ENCODE data around the gene RERE. TPM values are rescaled to one million over a fixed set of nuclear protein-coding genes. Genes with fewer than 3 reads are reported as not detected.
A peak's percentile ranks its signal among the peaks of the same experiment; 100 is the strongest.
"Not testable (repeated sequence)": the region's sequence is repeated elsewhere in the genome, so short reads cannot be mapped to it uniquely, and the experiment has no call there.

Gene RERE
- total RNA-seq, 1 donor from 2014 or later: 252 TPM

DNA sequence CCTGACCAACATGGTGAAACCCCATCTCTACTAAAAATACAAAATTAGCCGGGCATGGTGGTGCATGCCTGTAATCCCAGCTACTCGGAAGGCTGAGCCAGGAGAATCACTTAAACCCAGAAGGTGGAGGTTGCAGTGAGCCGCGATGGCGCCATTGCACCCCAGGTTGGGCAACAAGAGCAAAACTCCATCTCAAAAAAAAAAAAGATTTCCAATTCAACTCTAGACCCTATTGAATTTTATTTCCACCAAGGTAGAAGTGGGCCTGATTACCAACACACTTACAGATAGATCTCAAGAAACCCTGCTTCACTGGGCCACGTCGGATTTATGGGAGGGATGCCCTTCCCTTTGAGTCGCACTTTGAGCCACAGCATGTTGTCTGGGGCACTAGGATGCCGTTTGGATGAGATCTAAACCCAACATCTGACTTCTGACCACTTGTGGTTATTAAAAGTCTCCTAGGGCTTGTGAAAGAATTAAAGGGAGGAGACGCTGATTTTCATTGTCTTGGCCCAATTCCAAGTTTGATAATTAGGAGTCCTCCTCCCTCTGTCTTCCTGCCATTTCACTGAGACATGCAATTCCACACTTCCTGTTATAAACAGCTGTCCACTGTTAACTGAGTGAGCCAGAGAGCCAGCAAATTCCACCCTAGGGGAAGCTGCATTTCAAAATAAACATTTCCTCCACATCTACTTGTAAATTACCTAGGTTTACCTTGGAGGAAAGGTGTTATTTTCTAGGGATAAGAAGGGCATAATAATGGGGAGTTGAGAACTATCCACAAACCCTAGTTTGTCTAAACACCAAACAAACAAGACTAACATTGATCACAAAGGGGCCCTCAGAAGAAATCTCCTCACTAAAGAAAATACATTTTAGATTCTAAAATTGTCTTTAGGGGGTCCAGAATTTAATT lies 5.2 kb upstream of the RERE start:
- peaks cover 5% of the 10 kb centered on the region for H3K9me3 Mint-ChIP-seq (ENCODE audit: unreplicated experiment)
- no peaks in the 10 kb centered on the region for H3K36me3 Mint-ChIP-seq (ENCODE audit: unreplicated experiment)
- no peak for DNase-seq
- H3K27me3 Mint-ChIP-seq (ENCODE audit: unreplicated experiment): peaks cover 3% of the 10 kb centered on the region
- TF ChIP-seq, protein P1, sequence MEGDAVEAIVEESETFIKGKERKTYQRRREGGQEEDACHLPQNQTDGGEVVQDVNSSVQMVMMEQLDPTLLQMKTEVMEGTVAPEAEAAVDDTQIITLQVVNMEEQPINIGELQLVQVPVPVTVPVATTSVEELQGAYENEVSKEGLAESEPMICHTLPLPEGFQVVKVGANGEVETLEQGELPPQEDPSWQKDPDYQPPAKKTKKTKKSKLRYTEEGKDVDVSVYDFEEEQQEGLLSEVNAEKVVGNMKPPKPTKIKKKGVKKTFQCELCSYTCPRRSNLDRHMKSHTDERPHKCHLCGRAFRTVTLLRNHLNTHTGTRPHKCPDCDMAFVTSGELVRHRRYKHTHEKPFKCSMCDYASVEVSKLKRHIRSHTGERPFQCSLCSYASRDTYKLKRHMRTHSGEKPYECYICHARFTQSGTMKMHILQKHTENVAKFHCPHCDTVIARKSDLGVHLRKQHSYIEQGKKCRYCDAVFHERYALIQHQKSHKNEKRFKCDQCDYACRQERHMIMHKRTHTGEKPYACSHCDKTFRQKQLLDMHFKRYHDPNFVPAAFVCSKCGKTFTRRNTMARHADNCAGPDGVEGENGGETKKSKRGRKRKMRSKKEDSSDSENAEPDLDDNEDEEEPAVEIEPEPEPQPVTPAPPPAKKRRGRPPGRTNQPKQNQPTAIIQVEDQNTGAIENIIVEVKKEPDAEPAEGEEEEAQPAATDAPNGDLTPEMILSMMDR (IDR thresholded peaks at IDR 0.05; ENCODE audit: partially characterized antibody, unreplicated experiment): no peak
- H3K4me1 Mint-ChIP-seq (ENCODE audit: low read depth, unreplicated experiment): peaks cover 11% of the 10 kb centered on the region
- H3K27ac Mint-ChIP-seq (ENCODE audit: unreplicated experiment): peak overlapping the region; percentile 38
- H3K4me3 Mint-ChIP-seq (ENCODE audit: unreplicated experiment): no peak overlapping the region

DNA sequence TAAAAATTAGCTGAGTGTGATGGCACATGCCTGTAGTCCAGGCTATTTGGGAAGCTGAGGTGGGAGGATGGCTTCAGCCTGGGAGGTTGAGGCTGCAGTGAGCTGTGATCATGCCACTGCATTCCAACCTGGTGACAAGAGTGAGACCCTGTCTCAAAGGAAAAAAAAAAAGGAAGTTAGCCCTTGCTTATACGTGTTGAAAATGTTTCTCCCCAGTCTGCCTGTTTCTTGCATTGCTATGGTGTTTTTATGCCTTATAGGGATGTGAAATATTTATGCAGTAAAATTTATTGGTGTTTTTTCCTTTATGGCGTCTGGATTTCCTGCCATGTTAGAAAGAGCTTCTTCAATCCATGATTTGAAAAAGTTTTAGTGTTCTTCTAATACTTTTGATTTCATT lies 3.6 kb upstream of the RERE start:
- DNase-seq: no peak
- TF ChIP-seq, protein P1 (IDR thresholded peaks at IDR 0.05; ENCODE audit: partially characterized antibody, unreplicated experiment): no peak
- H3K27me3 Mint-ChIP-seq (ENCODE audit: unreplicated experiment): peaks cover 9% of the 10 kb centered on the region
- peaks cover 11% of the 10 kb centered on the region for H3K4me1 Mint-ChIP-seq (ENCODE audit: low read depth, unreplicated experiment)
- H3K4me3 Mint-ChIP-seq (ENCODE audit: unreplicated experiment): no peak overlapping the region
- peaks cover 10% of the 10 kb centered on the region for H3K9me3 Mint-ChIP-seq (ENCODE audit: unreplicated experiment)
- H3K36me3 Mint-ChIP-seq (ENCODE audit: unreplicated experiment): no peaks in the 10 kb centered on the region
- H3K27ac Mint-ChIP-seq (ENCODE audit: unreplicated experiment): no peak overlapping the region

DNA sequence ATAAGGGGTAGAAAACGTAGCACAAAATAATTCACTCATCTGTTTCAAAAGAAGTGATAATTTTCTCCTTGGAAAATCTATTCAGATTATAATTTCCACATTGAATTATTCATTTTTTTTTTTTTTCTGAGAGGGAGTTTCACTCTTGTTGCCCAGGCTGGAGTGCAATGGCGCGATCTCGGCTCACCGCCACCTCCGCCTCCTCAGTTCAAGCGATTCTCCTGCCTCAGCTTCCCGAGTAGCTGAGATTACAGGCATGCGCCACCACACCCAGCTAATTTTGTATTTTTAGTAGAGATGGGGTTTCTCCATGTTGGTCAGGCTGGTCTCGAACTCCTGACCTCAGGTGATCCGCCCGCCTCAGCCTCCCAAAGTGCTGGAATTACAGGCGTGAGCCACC lies 1.3 kb upstream of the RERE start:
- H3K36me3 Mint-ChIP-seq (ENCODE audit: unreplicated experiment); DNase-seq: not testable (repeated sequence)
- Mint-ChIP-seq H3K27me3 (ENCODE audit: unreplicated experiment) (peaks cover 20% of the 10 kb centered on the region), H3K4me1 (ENCODE audit: low read depth, unreplicated experiment) (peaks cover 20% of the 10 kb centered on the region), H3K4me3 (ENCODE audit: unreplicated experiment) (peak overlapping the region; percentile 94), H3K27ac (ENCODE audit: unreplicated experiment) (peak overlapping the region; percentile 97), H3K9me3 (ENCODE audit: unreplicated experiment) (peaks cover 24% of the 10 kb centered on the region)

DNA sequence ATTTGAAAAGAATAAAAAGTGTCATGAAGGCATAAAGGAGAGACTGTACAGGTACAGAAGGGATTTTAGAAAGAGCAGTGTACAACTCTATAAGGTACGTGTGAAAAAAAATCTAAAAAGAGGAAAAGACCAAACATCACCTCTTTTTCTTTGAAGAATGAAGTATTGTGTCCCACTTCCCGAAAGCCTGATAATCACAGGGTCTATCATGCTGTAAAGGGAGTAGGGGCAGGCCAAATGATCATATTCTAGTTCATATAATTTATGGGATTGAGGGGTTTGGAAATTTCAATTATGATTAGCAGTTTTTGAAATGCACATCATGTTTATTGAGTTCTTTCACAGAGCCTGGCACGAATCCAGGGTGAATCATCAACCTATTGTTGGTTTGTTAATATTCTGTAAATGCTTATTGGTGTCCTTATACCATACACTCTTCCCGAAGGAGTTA lies 910 bp upstream of the RERE start:
- peaks cover 21% of the 10 kb centered on the region for H3K4me1 Mint-ChIP-seq (ENCODE audit: low read depth, unreplicated experiment)
- H3K36me3 Mint-ChIP-seq (ENCODE audit: unreplicated experiment): no peaks in the 10 kb centered on the region
- peaks cover 20% of the 10 kb centered on the region for H3K27me3 Mint-ChIP-seq (ENCODE audit: unreplicated experiment)
- H3K27ac Mint-ChIP-seq (ENCODE audit: unreplicated experiment): peak overlapping the region; percentile 97
- peak overlapping the region; percentile 94 for H3K4me3 Mint-ChIP-seq (ENCODE audit: unreplicated experiment)
- no peak for DNase-seq
- TF ChIP-seq, protein P1 (IDR thresholded peaks at IDR 0.05; ENCODE audit: partially characterized antibody, unreplicated experiment): no peak
- peaks cover 22% of the 10 kb centered on the region for H3K9me3 Mint-ChIP-seq (ENCODE audit: unreplicated experiment)

DNA sequence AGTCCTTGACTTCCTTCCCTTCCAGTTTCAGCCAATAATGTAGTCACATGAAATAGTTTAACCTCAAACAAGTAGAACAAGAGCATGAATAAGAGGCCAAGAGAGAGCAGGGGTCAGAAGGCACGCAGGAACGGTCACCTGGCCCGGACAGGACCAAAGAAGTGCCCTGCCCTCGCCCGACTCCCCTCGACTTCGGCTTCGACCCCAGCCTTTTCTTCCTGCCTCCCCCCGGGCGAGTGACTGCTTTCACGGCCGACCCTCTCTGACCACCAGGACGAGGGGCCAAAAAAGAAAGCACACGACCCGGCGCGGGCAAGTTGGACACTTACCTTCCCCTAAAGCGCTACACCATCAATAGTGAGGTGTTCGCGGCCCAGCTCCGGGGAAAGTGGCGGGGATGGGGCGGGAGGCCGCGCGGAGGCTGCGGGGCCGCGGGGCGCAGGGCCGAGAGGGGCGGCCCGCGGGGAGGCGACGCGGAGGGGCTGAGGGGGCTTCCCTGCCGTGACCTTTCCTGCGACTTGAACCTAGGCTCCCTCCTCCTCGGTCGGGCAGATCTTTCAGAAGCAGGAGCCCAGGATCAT lies 519 bp downstream of the RERE start:
- peak; percentile 38 for DNase-seq
- Mint-ChIP-seq H3K4me1 (ENCODE audit: low read depth, unreplicated experiment) (peaks cover 21% of the 10 kb centered on the region), H3K9me3 (ENCODE audit: unreplicated experiment) (peaks cover 21% of the 10 kb centered on the region), H3K36me3 (ENCODE audit: unreplicated experiment) (no peaks in the 10 kb centered on the region), H3K4me3 (ENCODE audit: unreplicated experiment) (peak overlapping the region; percentile 100), H3K27ac (ENCODE audit: unreplicated experiment) (peak overlapping the region; percentile 100), H3K27me3 (ENCODE audit: unreplicated experiment) (peaks cover 20% of the 10 kb centered on the region)
- TF ChIP-seq, protein P1 (IDR thresholded peaks at IDR 0.05; ENCODE audit: partially characterized antibody, unreplicated experiment): no peak

All from glutamatergic neuron (in vitro differentiated cells).